WTC11 (cell line): ENCODE measurements around the gene RASGRP4. TPM values are rescaled to one million over a fixed set of nuclear protein-coding genes. Genes with fewer than 3 reads are reported as not detected.
A peak's percentile ranks its signal among the peaks of the same experiment; 100 is the strongest.

Experiments
- ATAC-seq: fragments of 200-7000 bp; cut with Tn5 transposase; 2 replicates; pipeline ENCODE4 v1.10.0; 2021; ENCODE audit warnings: mild to moderate bottlenecking, moderate library complexity
- CTCF ChIA-PET: fragments of 300-600 bp; sonication (Branson Sonifier 250); formaldehyde crosslinking; loops from one replicate; lab custom pipeline; 2021; ENCODE audit warnings: antibody characterized with exemption; lab: Charles Lee
- POLR2A ChIA-PET: fragments of 350-600 bp; sonication (Branson Sonifier 250); formaldehyde crosslinking; loops from one replicate; lab custom pipeline; 2021; ENCODE audit warnings: antibody characterized with exemption; lab: Charles Lee
- DNase-seq: peaks from one replicate; pipeline ENCODE4 v3.0.0; 2021; ENCODE audit warnings: low spot score
- H3K27ac Mint-ChIP-seq: 2 replicates; pipeline ENCODE4 v1.8.0; 2021; ENCODE audit warnings: mixed read lengths
- H3K27me3 Mint-ChIP-seq: 2 replicates; pipeline ENCODE4 v1.8.0; 2021; ENCODE audit warnings: low read depth, mild to moderate bottlenecking, moderate library complexity, mixed read lengths
- H3K36me3 Mint-ChIP-seq: 2 replicates; pipeline ENCODE4 v1.8.0; 2021; ENCODE audit warnings: mixed read lengths
- H3K4me1 Mint-ChIP-seq: 2 replicates; pipeline ENCODE4 v1.8.0; 2022; ENCODE audit warnings: mixed read lengths
- H3K4me3 Mint-ChIP-seq: 2 replicates; pipeline ENCODE4 v1.8.0; 2021; ENCODE audit warnings: mild to moderate bottlenecking, moderate library complexity, mixed read lengths
- H3K9me3 Mint-ChIP-seq: 2 replicates; pipeline ENCODE4 v1.8.0; 2021; ENCODE audit warnings: mixed read lengths
- ATF1 ChIP-seq: sonication (generic); formaldehyde crosslinking; IDR thresholded peaks from 2 replicates; pipeline ENCODE4 v1.8.1; 2023; ENCODE audit warnings: mild to moderate bottlenecking, moderate library complexity, missing genetic modification reagents
- CREM ChIP-seq: sonication (generic); formaldehyde crosslinking; IDR thresholded peaks from 2 replicates; pipeline ENCODE4 v1.8.1; 2022; ENCODE audit warnings: mild to moderate bottlenecking, missing genetic modification reagents, moderate library complexity
- ETV6 ChIP-seq: sonication (generic); formaldehyde crosslinking; IDR thresholded peaks from 2 replicates; pipeline ENCODE4 v1.8.1; 2022; ENCODE audit warnings: mild to moderate bottlenecking, missing genetic modification reagents
- FOXJ3 ChIP-seq: sonication (generic); formaldehyde crosslinking; IDR thresholded peaks from 2 replicates; pipeline ENCODE4 v1.9.0; 2021; ENCODE audit warnings: missing genetic modification reagents, mild to moderate bottlenecking, borderline replicate concordance
- GABPB1 ChIP-seq: sonication (generic); formaldehyde crosslinking; IDR thresholded peaks from 2 replicates; pipeline ENCODE4 v1.8.1; 2023; ENCODE audit warnings: mild to moderate bottlenecking, missing genetic modification reagents
- GRHL2 ChIP-seq: fragments of 250-450 bp; sonication (Bioruptor Pico); IDR thresholded peaks from 2 replicates; pipeline ENCODE4 v1.8.0; 2022; ENCODE audit warnings: mild to moderate bottlenecking, moderate library complexity; ENCODE audit not compliant: insufficient replicate concordance, severe bottlenecking
- HMGA2 ChIP-seq: fragments of 250-450 bp; sonication (Bioruptor Pico); IDR thresholded peaks from 2 replicates; pipeline ENCODE4 v1.4.0; 2021; ENCODE audit warnings: mild to moderate bottlenecking, moderate library complexity
- NR3C1 ChIP-seq: sonication (generic); formaldehyde crosslinking; conservative IDR thresholded peaks from 2 replicates; pipeline ENCODE4 v1.8.1; 2023; ENCODE audit warnings: low read depth, mild to moderate bottlenecking, missing genetic modification reagents
- SP1 ChIP-seq: sonication (generic); formaldehyde crosslinking; conservative IDR thresholded peaks from 2 replicates; pipeline ENCODE4 v1.8.1; 2022; ENCODE audit warnings: missing genetic modification reagents
- TEAD4 ChIP-seq: sonication (generic); formaldehyde crosslinking; IDR thresholded peaks from 2 replicates; pipeline ENCODE4 v1.8.0; 2022; ENCODE audit warnings: mild to moderate bottlenecking, missing genetic modification reagents
- ZBTB21 ChIP-seq: sonication (generic); formaldehyde crosslinking; IDR thresholded peaks from 2 replicates; pipeline ENCODE4 v1.8.1; 2023; ENCODE audit warnings: mild to moderate bottlenecking, missing genetic modification reagents, borderline replicate concordance
- ZNF232 ChIP-seq: sonication (generic); formaldehyde crosslinking; IDR thresholded peaks from 2 replicates; pipeline ENCODE4 v1.8.0; 2022; ENCODE audit warnings: mild to moderate bottlenecking, missing genetic modification reagents
- total RNA-seq: library from RNA; stranded (reverse); gene quantifications from 3 replicates; pipeline ENCODE4 v1.2.3, GENCODE V29; 2021
- TF ChIP-seq, protein P1 (sequence below): sonication (generic); formaldehyde crosslinking; IDR thresholded peaks from 2 replicates; pipeline ENCODE4 v1.8.0; 2023; ENCODE audit warnings: mild to moderate bottlenecking, missing genetic modification reagents
- TF ChIP-seq, protein P2 (sequence below): sonication (generic); formaldehyde crosslinking; IDR thresholded peaks from 2 replicates; pipeline ENCODE4 v1.8.0; 2022; ENCODE audit warnings: mild to moderate bottlenecking, missing genetic modification reagents
- TF ChIP-seq, protein P3 (sequence below): sonication (generic); formaldehyde crosslinking; IDR thresholded peaks from 2 replicates; pipeline ENCODE4 v1.8.0; 2022; ENCODE audit warnings: mild to moderate bottlenecking, missing genetic modification reagents
- TF ChIP-seq, protein P4 (sequence below): sonication (generic); formaldehyde crosslinking; IDR thresholded peaks from 2 replicates; pipeline ENCODE4 v1.8.0; 2022; ENCODE audit warnings: mild to moderate bottlenecking, missing genetic modification reagents
- TF ChIP-seq, protein P5 (sequence below): sonication (generic); formaldehyde crosslinking; IDR thresholded peaks from 2 replicates; pipeline ENCODE4 v1.8.0; 2023; ENCODE audit warnings: missing genetic modification reagents, mild to moderate bottlenecking, borderline replicate concordance

The RASGRP4 gene
- total RNA-seq, 1 experiment from 2014 or later: 2.5 TPM

DNA sequence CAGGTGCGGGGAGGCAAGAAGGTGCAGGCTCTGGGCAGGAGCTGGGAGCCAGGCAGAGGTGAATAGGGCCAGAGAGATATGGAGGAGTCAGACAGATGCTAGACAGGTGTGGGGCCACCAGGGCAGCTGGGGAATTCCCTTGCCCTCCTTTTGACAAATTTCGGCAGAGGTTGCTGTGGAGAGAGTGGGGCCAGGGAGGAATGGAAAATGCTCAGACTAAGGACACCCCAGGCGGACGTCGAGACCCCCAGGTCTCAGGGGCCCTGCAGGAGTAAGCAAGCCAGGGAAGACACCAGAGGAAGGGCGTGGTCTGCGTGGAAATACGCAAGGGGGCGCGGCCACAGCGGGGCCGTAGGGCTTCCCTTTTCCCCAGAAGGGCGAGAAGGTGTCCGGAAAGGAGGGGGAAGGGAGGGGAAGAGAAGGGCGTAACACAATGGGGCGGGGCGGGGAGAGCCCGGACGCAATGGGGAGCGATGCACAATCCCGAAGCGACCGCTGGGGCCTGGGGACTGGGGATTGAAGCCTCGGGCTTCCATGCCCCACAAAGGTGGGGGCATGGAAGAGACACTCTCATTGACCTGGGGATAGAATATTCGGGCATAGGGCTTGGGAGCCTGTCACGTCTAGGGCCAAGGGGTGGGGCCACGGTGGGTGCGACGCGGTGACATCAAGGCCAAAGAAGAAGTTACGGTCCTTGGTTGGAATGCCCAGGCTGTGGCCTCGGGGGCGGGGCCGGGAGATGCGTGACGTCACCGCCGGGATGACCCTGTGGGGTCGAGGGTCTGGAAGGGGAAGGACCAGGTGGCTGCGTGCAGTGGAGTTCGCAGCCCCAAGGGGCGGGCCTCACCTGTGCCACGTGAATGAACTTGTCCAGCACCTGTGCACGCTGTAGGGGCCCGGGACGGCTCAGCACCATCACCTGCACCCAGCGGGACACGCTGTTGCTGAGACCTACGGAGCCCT, 8.2 kb downstream of the RASGRP4 start:
- ChIA-PET CTCF (interaction anchor here (7.7 kb wide), 1 partner anchor 14 kb away, joined by 55 read pairs; the partner anchor contains the start of gene FAM98C), POLR2A (interaction anchor here (1.6 kb wide), 1 partner anchor 30 kb away, joined by 4 read pairs; the partner anchor contains the start of gene GGN)
- peak overlapping the region; percentile 84 for H3K4me3 Mint-ChIP-seq

DNA sequence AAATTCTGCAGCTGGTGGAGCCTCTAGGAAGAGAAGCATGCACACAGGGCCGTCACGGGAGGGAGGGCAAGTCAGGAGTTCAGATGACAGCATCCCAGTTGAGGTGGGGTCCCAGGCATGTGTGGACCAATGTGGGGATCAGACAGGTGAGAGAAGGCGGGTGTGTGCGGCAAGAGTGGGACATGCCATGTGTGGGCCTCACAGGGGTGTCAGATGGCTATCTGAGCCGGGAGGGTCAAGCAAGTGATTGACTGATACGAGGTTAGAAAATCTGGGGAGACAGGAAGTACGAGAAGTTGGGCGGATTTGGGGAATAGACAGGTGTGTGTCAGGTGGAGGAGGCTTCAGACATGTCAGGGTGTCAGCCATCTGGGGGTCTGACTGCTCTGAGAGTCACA, 8.9 kb downstream of the RASGRP4 start:
- POLR2A ChIA-PET: interaction anchor here (1.6 kb wide), 1 partner anchor 29 kb away, joined by 4 read pairs; the partner anchor contains the start of gene GGN

More for the DNA sequence above, 8.2 kb downstream of the RASGRP4 start:
- H3K27me3 Mint-ChIP-seq: peaks cover 21% of the 10 kb centered on the region
- peak overlapping the region; percentile 89 for H3K27ac Mint-ChIP-seq
- ATAC-seq: peak; percentile 86
- H3K4me1 Mint-ChIP-seq: peaks cover 13% of the 10 kb centered on the region
- no peaks in the 10 kb centered on the region for H3K9me3 Mint-ChIP-seq
- H3K36me3 Mint-ChIP-seq: no peaks in the 10 kb centered on the region
- peak; percentile 93 for DNase-seq
- TF ChIP-seq CREM (CRISPR knock-in tag) (peak; percentile 85; the same call in 1 of the 2 replicates), HMGA2 (CRISPR knock-in tag) (no peak), GRHL2 (CRISPR knock-in tag) (no peak), FOXJ3 (CRISPR knock-in tag) (no peak), ZBTB21 (CRISPR knock-in tag) (peak; percentile 96), ETV6 (CRISPR knock-in tag) (0 out of 2 replicates have a peak, but pooled peaks have one; percentile 66), SP1 (CRISPR knock-in tag) (peak; percentile 87), TEAD4 (no peak), ZNF232 (0 out of 2 replicates have a peak, but pooled peaks have one; percentile 15), GABPB1 (CRISPR knock-in tag) (no peak)
- TF ChIP-seq, protein P1, sequence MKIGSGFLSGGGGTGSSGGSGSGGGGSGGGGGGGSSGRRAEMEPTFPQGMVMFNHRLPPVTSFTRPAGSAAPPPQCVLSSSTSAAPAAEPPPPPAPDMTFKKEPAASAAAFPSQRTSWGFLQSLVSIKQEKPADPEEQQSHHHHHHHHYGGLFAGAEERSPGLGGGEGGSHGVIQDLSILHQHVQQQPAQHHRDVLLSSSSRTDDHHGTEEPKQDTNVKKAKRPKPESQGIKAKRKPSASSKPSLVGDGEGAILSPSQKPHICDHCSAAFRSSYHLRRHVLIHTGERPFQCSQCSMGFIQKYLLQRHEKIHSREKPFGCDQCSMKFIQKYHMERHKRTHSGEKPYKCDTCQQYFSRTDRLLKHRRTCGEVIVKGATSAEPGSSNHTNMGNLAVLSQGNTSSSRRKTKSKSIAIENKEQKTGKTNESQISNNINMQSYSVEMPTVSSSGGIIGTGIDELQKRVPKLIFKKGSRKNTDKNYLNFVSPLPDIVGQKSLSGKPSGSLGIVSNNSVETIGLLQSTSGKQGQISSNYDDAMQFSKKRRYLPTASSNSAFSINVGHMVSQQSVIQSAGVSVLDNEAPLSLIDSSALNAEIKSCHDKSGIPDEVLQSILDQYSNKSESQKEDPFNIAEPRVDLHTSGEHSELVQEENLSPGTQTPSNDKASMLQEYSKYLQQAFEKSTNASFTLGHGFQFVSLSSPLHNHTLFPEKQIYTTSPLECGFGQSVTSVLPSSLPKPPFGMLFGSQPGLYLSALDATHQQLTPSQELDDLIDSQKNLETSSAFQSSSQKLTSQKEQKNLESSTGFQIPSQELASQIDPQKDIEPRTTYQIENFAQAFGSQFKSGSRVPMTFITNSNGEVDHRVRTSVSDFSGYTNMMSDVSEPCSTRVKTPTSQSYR (CRISPR knock-in tag): 0 out of 2 replicates have a peak, but pooled peaks have one; percentile 61
- TF ChIP-seq, protein P2, sequence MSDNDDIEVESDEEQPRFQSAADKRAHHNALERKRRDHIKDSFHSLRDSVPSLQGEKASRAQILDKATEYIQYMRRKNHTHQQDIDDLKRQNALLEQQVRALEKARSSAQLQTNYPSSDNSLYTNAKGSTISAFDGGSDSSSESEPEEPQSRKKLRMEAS (CRISPR knock-in tag): peak; percentile 67; the same call in 1 of the 2 replicates
- TF ChIP-seq, protein P3, sequence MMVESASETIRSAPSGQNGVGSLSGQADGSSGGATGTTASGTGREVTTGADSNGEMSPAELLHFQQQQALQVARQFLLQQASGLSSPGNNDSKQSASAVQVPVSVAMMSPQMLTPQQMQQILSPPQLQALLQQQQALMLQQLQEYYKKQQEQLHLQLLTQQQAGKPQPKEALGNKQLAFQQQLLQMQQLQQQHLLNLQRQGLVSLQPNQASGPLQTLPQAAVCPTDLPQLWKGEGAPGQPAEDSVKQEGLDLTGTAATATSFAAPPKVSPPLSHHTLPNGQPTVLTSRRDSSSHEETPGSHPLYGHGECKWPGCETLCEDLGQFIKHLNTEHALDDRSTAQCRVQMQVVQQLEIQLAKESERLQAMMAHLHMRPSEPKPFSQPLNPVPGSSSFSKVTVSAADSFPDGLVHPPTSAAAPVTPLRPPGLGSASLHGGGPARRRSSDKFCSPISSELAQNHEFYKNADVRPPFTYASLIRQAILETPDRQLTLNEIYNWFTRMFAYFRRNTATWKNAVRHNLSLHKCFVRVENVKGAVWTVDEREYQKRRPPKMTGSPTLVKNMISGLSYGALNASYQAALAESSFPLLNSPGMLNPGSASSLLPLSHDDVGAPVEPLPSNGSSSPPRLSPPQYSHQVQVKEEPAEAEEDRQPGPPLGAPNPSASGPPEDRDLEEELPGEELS (CRISPR knock-in tag): peak; percentile 64; the same call in 1 of the 2 replicates
- TF ChIP-seq, protein P4, sequence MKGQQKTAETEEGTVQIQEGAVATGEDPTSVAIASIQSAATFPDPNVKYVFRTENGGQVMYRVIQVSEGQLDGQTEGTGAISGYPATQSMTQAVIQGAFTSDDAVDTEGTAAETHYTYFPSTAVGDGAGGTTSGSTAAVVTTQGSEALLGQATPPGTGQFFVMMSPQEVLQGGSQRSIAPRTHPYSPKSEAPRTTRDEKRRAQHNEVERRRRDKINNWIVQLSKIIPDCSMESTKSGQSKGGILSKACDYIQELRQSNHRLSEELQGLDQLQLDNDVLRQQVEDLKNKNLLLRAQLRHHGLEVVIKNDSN (CRISPR knock-in tag): peak; percentile 44; the same call in 1 of the 2 replicates

More for the DNA sequence above, 8.9 kb downstream of the RASGRP4 start:
- TF ChIP-seq ATF1 (CRISPR knock-in tag): no peak
- TF ChIP-seq, protein P5, sequence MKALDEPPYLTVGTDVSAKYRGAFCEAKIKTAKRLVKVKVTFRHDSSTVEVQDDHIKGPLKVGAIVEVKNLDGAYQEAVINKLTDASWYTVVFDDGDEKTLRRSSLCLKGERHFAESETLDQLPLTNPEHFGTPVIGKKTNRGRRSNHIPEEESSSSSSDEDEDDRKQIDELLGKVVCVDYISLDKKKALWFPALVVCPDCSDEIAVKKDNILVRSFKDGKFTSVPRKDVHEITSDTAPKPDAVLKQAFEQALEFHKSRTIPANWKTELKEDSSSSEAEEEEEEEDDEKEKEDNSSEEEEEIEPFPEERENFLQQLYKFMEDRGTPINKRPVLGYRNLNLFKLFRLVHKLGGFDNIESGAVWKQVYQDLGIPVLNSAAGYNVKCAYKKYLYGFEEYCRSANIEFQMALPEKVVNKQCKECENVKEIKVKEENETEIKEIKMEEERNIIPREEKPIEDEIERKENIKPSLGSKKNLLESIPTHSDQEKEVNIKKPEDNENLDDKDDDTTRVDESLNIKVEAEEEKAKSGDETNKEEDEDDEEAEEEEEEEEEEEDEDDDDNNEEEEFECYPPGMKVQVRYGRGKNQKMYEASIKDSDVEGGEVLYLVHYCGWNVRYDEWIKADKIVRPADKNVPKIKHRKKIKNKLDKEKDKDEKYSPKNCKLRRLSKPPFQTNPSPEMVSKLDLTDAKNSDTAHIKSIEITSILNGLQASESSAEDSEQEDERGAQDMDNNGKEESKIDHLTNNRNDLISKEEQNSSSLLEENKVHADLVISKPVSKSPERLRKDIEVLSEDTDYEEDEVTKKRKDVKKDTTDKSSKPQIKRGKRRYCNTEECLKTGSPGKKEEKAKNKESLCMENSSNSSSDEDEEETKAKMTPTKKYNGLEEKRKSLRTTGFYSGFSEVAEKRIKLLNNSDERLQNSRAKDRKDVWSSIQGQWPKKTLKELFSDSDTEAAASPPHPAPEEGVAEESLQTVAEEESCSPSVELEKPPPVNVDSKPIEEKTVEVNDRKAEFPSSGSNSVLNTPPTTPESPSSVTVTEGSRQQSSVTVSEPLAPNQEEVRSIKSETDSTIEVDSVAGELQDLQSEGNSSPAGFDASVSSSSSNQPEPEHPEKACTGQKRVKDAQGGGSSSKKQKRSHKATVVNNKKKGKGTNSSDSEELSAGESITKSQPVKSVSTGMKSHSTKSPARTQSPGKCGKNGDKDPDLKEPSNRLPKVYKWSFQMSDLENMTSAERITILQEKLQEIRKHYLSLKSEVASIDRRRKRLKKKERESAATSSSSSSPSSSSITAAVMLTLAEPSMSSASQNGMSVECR: 0 out of 2 replicates have a peak, but pooled peaks have one; percentile 35
- TF ChIP-seq, protein P3 (CRISPR knock-in tag): no peak
- TF ChIP-seq NR3C1 (CRISPR knock-in tag): no peak
- ATAC-seq (no peak), DNase-seq (no peak)
- CTCF ChIA-PET: interaction anchor here (0.6 to 7.7 kb wide), 2 partner anchors 14 to 187 kb away, joined by 5 to 55 read pairs; partner anchors contain the start of gene FAM98C
- Mint-ChIP-seq H3K9me3 (no peaks in the 10 kb centered on the region), H3K4me1 (peaks cover 13% of the 10 kb centered on the region), H3K4me3 (peak overlapping the region; percentile 84), H3K27ac (peak overlapping the region; percentile 55), H3K27me3 (peaks cover 21% of the 10 kb centered on the region), H3K36me3 (no peaks in the 10 kb centered on the region)
